Keratinocyte (primary cell): ENCODE measurements around the gene TNKS1BP1. TPM values are rescaled to one million over a fixed set of nuclear protein-coding genes. Genes with fewer than 3 reads are reported as not detected.

Source experiments
- DNase-seq: peaks from one replicate; pipeline ENCODE4 v3.0.0-alpha.2; 2011; ENCODE audit warnings: low read depth, missing footprints, low spot score
- FAIRE-seq: peaks from 2 replicates; lab custom pipeline; 2011; peaks lifted over from hg19 to GRCh38; lab: Jason Lieb, UNC
- H2AFZ ChIP-seq: 2 replicates; pipeline ENCODE4 v1.6.0; 2012; ENCODE audit warnings: low read length, control low read depth, inconsistent platforms; ENCODE audit not compliant: control insufficient read depth
- H3K27ac ChIP-seq: 2 replicates; pipeline ENCODE4 v1.5.1; 2011; ENCODE audit warnings: low read length; ENCODE audit not compliant: control insufficient read depth, insufficient read depth
- H3K27me3 ChIP-seq: 3 replicates; pipeline ENCODE4 v1.6.0; 2011; ENCODE audit warnings: low read length; ENCODE audit not compliant: control insufficient read depth, insufficient read depth; ENCODE audit errors: extremely low read depth
- H3K36me3 ChIP-seq, 2 experiments: 2 replicates in 1 of 2; 3 replicates in 1 of 2; pipeline ENCODE4 v1.5.1; 2011; ENCODE audit warnings: low read length in 2 of 2, mild to moderate bottlenecking in 1 of 2; ENCODE audit not compliant: control insufficient read depth in 2 of 2, insufficient read depth in 2 of 2; ENCODE audit errors: extremely low read depth in 1 of 2
- H3K4me1 ChIP-seq: 3 replicates; pipeline ENCODE4 v1.5.1; 2011; ENCODE audit warnings: low read length; ENCODE audit not compliant: control insufficient read depth, insufficient read depth; ENCODE audit errors: extremely low read depth
- H3K4me2 ChIP-seq: 3 replicates; pipeline ENCODE4 v1.6.0; 2011; ENCODE audit warnings: low read depth, low read length; ENCODE audit not compliant: control insufficient read depth, insufficient read depth; ENCODE audit errors: extremely low read depth
- H3K4me3 ChIP-seq, 3 experiments: fragments of 200-600 bp in 1 of 3; sonication (generic) in 1 of 3; 2 replicates in 2 of 3; 3 replicates in 1 of 3; pipeline ENCODE4 v1.5.1; 2011 to 2016; ENCODE audit warnings: low read length in 3 of 3, mild to moderate bottlenecking in 3 of 3, control low read depth in 2 of 3, inconsistent platforms in 1 of 3, low read depth in 1 of 3, mixed read lengths in 1 of 3, mixed run types in 1 of 3, moderate library complexity in 1 of 3; ENCODE audit not compliant: control insufficient read depth in 2 of 3, insufficient read depth in 2 of 3; ENCODE audit errors: extremely low read depth in 1 of 3
- H3K79me2 ChIP-seq: 2 replicates; pipeline ENCODE4 v1.6.0; 2012; ENCODE audit warnings: low read length; ENCODE audit not compliant: control insufficient read depth, insufficient read depth
- H3K9ac ChIP-seq: 3 replicates; pipeline ENCODE4 v1.6.0; 2011; ENCODE audit warnings: low read length; ENCODE audit not compliant: control insufficient read depth, insufficient read depth; ENCODE audit errors: extremely low read depth
- H3K9me1 ChIP-seq: 3 replicates; pipeline ENCODE4 v1.6.0; 2011; ENCODE audit warnings: low read length; ENCODE audit not compliant: control insufficient read depth, insufficient read depth; ENCODE audit errors: extremely low read depth
- H3K9me3 ChIP-seq: 2 replicates; pipeline ENCODE4 v1.5.1; 2012; ENCODE audit warnings: low read depth, low read length; ENCODE audit not compliant: control insufficient read depth
- H4K20me1 ChIP-seq: 3 replicates; pipeline ENCODE4 v1.6.0; 2011; ENCODE audit warnings: low read length; ENCODE audit not compliant: control insufficient read depth, insufficient read depth; ENCODE audit errors: extremely low read depth
- CTCF ChIP-seq, 3 experiments: IDR thresholded peaks in 1 of 3; conservative IDR thresholded peaks in 1 of 3; optimal IDR thresholded peaks in 1 of 3; 2 replicates in 2 of 3; 3 replicates in 1 of 3; pipeline versions ENCODE3 to v1.5.1; 2011; ENCODE audit warnings: low read length in 3 of 3, mild to moderate bottlenecking in 3 of 3, moderate library complexity in 2 of 3, control low read depth in 1 of 3, inconsistent platforms in 1 of 3; ENCODE audit not compliant: insufficient read depth in 2 of 3; ENCODE audit errors: extremely low read depth in 1 of 3
- EZH2 ChIP-seq: IDR thresholded peaks from one replicate; pipeline ENCODE4 v1.6.1; 2012; ENCODE audit warnings: inconsistent platforms, mild to moderate bottlenecking, low read length, moderate library complexity
- dilution Hi-C: fragments of 300-500 bp; cut with MboI; formaldehyde crosslinking; loops from one replicate; pipeline ENCODE4 v1.7.0; 2020; ENCODE audit warnings: low sequenced_read_pairs; ENCODE audit not compliant: extremely low pct_ligation_motif_present
- polyA plus RNA-seq, 5 experiments: library from polyadenylated mRNA; depleted of rRNA in 3 of 5; stranded (reverse) in 3 of 5; stranded (forward) in 1 of 5; unstranded in 1 of 5; fragments of >200 nt; gene quantifications; 1 replicate in 1 of 5; 2 replicates in 3 of 5; 3 replicates in 1 of 5; pipeline versions ENCODE4 v1.2.1 to v1.2.3, GENCODE V29; 2011 to 2012; ENCODE audit warnings: missing spikeins in 2 of 5, low read depth in 1 of 5, low replicate concordance in 1 of 5

TNKS1BP1 gene
- polyA plus RNA-seq, 1 donor (not counting 4 experiments of a cell fraction or from before 2014, with no cell fraction given): 88.3 TPM

- TF ChIP-seq EZH2: no peak
- TF ChIP-seq CTCF (optimal IDR thresholded peaks at IDR 0.05 in 1 of 3, IDR thresholded peaks at IDR 0.05 in 1 of 3, conservative IDR thresholded peaks at IDR 0.05 in 1 of 3; ENCODE audit: extremely low read depth in 1 of 3, insufficient read depth in 2 of 3, low read length in 3 of 3): no peak
- Histone ChIP-seq H3K4me3 (no peak overlapping the region), H2AFZ (no peak overlapping the region), H4K20me1 (no peaks in the 10 kb centered on the region), H3K36me3 (no peaks in the 10 kb centered on the region), H3K79me2 (no peaks in the 10 kb centered on the region), H3K4me1 (no peaks in the 10 kb centered on the region), H3K27ac (no peak overlapping the region), H3K9me1 (no peaks in the 10 kb centered on the region), H3K27me3 (no peaks in the 10 kb centered on the region), H3K4me2 (no peak overlapping the region), H3K9ac (no peak overlapping the region), H3K9me3 (no peaks in the 10 kb centered on the region)
- DNase-seq: no peak
- no peak for FAIRE-seq
- dilution Hi-C loops: no loop called here
Measured at GRCh38 chr11:57348052-57348451, 23.3 kb upstream of the TNKS1BP1 start.

DNA sequence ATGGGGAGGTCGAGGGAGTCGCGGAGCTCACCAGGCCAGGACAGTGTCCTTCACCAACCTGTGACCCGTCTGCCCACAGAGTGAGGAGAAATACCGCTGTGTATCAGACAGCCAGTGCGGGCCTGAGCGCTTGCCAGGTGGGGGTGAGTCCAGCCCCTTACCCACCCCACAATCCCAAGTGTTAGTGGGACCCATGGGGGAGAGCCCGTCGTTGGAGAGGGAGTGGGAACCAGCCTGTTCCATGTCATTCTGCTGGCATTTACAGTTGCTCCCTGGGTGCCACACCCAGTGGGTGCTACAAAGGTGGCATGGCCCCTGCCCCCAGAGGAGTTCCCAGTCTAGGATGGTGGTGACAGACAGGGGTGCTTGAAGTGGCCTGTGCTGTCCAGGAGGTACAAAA lies 22.6 kb upstream of the TNKS1BP1 start:
- H3K79me2 ChIP-seq: no peaks in the 10 kb centered on the region

More for the DNA sequence above, 22.6 kb upstream of the TNKS1BP1 start:
- Histone ChIP-seq H3K9me1 (no peaks in the 10 kb centered on the region), H4K20me1 (no peaks in the 10 kb centered on the region), H3K27me3 (no peaks in the 10 kb centered on the region), H2AFZ (no peak overlapping the region), H3K9ac (no peak overlapping the region), H3K9me3 (no peaks in the 10 kb centered on the region), H3K4me3 (no peak overlapping the region), H3K36me3 (no peaks in the 10 kb centered on the region), H3K4me2 (no peak overlapping the region), H3K4me1 (no peaks in the 10 kb centered on the region), H3K27ac (no peak overlapping the region)
- TF ChIP-seq EZH2: no peak
- TF ChIP-seq CTCF (optimal IDR thresholded peaks at IDR 0.05 in 1 of 3, IDR thresholded peaks at IDR 0.05 in 1 of 3, conservative IDR thresholded peaks at IDR 0.05 in 1 of 3; ENCODE audit: extremely low read depth in 1 of 3, insufficient read depth in 2 of 3, low read length in 3 of 3): no peak
- no peak for DNase-seq
- FAIRE-seq: no peak
- dilution Hi-C loops: no loop called here
